NCI-H2171 (cell line): ENCODE measurements around the gene NTSR2.

Experiments
- DNase-seq: peaks from one replicate; lab custom pipeline; 2025; lab: John Stamatoyannopoulos, UW

Gene NTSR2

GRCh38 chr2:11657646-11658045, 12.3 kb downstream of the NTSR2 start:
- DNase-seq, result no peak

- no peak for DNase-seq
Measured at GRCh38 chr2:11657195-11657594, 12.8 kb downstream of the NTSR2 start.

GRCh38 chr2:11656671-11657101, 13.3 kb downstream of the NTSR2 start:
- no peak for DNase-seq

DNA sequence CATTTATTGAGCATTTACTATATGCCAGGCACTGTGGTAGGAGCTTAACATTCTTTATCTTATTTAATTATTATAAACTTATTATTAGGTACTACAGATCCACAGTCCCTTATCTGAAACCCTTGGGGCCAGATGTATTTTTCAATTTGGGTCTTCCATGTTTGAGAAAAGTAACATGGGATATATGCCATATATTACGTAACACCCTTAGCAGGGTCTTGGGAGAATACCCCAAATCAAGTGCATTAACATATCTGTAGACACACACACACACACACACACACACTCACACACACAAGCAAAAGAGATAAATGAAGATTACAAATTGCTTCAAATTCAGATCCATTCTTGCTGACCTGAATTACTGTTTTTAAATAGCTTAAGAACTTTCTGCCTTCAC, 13.7 kb downstream of the NTSR2 start:
- DNase-seq, result no peak

- DNase-seq, result no peak
Measured at GRCh38 chr2:11655495-11655894, 14.5 kb downstream of the NTSR2 start.

DNA sequence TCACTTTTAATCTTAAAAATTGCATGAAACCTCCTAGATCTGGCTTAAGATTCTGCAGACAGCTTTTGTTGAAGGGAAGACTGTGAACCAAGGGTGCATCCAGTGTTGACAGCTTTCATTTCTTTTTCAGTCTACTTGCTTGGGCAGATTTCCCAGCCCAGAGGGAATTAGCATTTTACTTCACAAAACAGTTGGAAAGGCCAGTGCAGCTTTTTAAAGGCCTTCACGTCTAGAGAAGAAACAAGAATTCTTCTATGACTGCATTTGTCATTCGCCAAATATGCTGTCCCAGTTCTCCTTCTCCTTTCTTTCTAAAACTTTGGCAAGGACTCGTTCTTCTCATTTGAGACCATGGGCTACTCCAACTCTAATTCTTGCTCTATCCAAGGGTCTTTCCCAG, 17.4 kb downstream of the NTSR2 start:
- DNase-seq, result no peak

- no peak for DNase-seq
Measured at GRCh38 chr2:11651856-11652548, 18.0 kb downstream of the NTSR2 start.

GRCh38 chr2:11649093-11649492, 20.9 kb downstream of the NTSR2 start:
- no peak for DNase-seq

- no peak for DNase-seq
Measured at GRCh38 chr2:11647834-11648600, 22.0 kb downstream of the NTSR2 start.

- no peak for DNase-seq
Measured at GRCh38 chr2:11646530-11646929, 23.5 kb downstream of the NTSR2 start.

DNA sequence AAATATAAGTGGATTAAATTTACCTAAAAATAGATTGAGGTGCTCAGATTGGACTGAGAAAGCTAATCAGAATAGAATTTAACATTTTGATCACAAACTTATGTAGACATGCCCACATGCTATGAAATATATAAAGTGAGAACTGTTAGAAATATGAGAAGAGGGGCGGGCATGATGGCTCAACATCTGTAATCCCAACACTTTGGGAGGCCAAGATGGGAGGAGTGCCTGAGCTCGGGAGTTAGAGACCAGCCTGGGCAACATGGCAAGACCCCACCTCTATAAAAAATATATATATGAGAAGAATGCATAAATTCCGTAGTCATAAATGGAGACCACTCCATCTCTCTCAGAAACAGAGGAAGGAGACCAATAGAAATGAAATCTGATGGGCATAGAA, 25.7 kb downstream of the NTSR2 start:
- no peak for DNase-seq

- DNase-seq, result no peak
Measured at GRCh38 chr2:11642972-11643371, 27.0 kb downstream of the NTSR2 start.

GRCh38 chr2:11640132-11640531, 29.9 kb downstream of the NTSR2 start:
- DNase-seq, result no peak

DNA sequence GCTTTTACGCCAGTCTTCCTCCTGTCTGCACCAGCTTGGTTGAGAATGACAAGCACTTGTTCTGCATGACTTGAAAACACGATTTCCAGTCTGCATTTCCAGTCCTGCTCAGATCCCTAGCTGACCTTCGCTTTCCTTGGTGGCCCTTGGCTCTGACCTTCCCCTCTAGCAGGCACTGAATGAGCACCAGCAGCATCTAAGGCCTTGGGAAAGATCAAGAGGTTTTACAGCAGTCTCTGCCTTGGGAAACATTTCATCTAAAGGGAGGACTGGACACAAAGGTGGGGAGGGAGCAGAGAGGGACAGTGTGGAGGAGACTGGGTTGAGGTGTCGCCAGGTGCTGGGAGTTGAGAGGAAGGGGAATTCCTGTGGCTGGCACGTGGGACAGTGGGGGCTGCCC, 30.5 kb downstream of the NTSR2 start:
- DNase-seq, result no peak

DNA sequence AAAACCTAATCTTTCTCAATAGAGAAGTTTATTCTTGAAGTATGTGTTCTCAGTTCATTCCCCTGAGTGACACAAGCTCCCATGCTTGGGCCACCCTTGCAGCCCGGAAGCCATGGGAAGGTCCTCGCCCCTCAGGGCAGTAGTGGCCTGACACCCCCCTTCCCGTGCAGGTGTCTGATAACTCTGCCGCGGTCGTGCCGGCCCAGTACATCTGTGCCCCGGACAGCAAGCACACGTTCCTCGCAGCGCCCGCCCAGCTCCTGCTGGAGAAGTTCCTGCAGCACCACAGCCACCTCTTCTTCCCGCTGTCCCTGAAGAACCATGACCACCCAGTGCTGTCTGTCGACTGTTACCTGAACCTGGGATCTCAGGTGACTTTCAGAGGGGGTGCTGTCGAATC, 32.4 kb downstream of the NTSR2 start:
- no peak for DNase-seq

DNA sequence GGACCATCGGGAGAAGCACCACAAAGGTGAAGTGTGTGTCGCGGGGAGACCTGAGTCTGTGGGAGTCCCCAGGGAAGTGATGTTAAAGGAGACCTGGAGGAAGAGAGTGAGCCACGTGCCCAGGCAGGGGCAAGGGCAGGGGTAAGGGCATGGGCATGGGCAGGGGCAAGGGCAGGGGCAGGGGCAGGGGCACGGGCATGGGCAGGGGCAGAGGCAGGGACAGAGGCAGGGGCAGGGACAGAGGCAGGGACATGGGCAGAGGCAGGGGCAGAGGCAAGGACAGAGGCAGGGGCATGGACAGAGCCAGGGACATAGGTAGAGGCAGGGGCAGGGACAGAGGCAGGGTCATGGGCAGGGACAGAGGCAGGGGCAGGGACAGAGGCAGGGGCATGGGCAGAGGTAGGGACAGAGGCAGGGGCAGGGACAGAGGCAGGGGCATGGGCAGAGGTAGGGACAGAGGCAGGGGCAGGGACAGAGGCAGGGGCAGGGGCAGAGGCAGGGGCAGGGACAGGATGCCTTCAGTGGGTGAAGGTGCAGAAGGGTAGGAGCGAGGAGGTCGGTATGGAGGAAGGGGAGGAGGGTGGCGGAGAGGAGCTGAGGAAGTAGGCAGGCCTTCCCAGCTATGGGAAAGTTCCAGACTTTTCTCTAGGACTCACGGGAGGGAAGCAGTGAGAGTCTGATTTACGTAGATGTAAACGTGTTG, 33.3 kb downstream of the NTSR2 start:
- DNase-seq, result no peak

DNA sequence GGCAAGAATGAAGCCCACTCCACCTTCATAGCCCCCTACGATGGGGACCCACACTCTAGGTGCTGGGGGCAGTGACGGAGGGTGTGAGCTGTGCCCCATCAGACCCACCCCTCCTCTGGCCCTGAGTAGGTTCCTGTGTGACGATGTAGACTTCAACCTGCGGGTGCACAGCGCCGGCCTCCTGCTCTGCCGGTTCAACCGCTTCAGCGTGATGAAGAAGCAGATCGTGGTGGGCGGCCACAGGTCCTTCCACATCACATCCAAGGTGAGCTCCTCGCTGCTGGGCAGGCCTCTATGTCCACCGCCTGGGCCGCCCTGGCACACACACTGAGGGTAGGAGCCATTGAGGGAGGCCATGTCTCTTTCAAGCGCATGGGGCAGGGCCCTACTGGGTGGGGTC, 34.9 kb downstream of the NTSR2 start:
- DNase-seq, result no peak

- DNase-seq, result no peak
Measured at GRCh38 chr2:11634584-11634983, 35.4 kb downstream of the NTSR2 start.

GRCh38 chr2:11633923-11634478, 36.0 kb downstream of the NTSR2 start:
- no peak for DNase-seq

GRCh38 chr2:11631462-11631861, 38.5 kb downstream of the NTSR2 start:
- DNase-seq, result no peak

DNA sequence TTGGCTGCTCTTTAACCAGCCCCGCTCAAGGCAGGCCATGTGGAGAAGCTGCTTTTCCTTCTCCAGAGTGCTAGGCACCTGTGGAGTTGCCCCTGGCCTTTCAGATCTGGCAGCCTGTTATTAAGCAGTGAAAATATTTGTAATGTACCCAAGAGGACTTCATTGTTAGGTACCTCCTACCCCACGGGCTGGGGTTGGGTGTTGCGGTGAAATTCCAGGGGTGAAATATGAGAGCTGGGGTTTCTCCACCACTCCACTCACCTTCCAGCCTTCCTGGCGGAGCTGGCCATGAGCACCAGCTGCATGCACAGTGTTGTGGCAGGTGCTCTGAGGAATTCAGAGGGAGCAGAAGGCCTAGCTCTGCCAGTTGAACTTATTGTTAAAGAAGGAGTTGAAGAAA, 39.1 kb downstream of the NTSR2 start:
- no peak for DNase-seq

DNA sequence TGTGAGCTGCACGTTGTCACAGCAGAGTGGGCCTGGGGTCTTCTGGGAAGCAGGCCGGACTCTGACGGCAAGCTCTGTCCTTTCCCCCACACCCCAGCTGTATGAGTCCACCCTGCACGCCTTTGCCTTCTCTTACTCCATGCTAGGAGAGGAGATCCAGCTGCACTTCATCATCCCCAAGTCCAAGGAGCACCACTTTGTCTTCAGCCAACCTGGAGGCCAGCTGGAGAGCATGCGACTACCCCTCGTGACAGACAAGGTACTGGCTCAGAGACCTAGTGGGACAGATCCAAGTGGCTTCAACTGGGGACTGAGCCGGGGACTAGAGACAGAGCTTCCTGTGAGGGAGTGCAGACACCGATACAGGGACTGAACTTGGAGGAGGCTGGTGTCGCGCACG, 40.1 kb downstream of the NTSR2 start:
- DNase-seq, result no peak

DNA sequence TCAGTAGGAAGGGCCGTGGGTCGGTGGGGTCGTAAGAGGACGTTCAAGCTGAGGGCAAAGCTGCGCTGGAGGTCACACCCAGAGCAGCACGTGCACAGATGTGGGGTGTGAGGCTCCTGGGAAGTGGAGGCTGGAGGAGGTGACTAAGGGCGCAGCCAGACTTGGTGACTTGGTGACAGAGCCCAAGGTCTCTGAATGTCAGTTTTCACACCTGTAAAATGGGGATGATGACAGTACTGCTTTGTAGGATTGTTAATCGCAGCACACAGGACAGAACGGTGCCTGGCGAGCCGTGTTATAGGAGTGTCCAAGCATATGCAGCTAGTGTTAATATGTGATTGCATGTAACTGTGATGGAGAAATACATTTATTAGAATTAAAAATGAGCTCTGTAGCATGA, 40.8 kb downstream of the NTSR2 start:
- no peak for DNase-seq
